Right renal pelvis (tissue), 4 donors: ENCODE measurements around the gene WDR54. TPM values are rescaled to one million over a fixed set of nuclear protein-coding genes. Genes with fewer than 3 reads are reported as not detected.
"Not testable (repeated sequence)": the region's sequence is repeated elsewhere in the genome, so short reads cannot be mapped to it uniquely, and the experiment has no call there.

Experiments used
- DNase-seq, 4 donors: peaks; one replicate each; pipeline ENCODE4 v3.0.0-alpha.2; 2013; ENCODE audit warnings: low read depth in 4 of 4, low spot score in 3 of 4, missing footprints in 1 of 4
- polyA plus RNA-seq, 4 donors: library from polyadenylated mRNA; unstranded; fragments of 120-200 nt; gene quantifications; one replicate each; pipeline ENCODE4 v1.2.1, GENCODE V29; 2013; ENCODE audit not compliant: insufficient read length in 4 of 4

The WDR54 gene
- polyA plus RNA-seq, 4 donors, result 36.7 to 44.2 (median 40.9) TPM

DNA sequence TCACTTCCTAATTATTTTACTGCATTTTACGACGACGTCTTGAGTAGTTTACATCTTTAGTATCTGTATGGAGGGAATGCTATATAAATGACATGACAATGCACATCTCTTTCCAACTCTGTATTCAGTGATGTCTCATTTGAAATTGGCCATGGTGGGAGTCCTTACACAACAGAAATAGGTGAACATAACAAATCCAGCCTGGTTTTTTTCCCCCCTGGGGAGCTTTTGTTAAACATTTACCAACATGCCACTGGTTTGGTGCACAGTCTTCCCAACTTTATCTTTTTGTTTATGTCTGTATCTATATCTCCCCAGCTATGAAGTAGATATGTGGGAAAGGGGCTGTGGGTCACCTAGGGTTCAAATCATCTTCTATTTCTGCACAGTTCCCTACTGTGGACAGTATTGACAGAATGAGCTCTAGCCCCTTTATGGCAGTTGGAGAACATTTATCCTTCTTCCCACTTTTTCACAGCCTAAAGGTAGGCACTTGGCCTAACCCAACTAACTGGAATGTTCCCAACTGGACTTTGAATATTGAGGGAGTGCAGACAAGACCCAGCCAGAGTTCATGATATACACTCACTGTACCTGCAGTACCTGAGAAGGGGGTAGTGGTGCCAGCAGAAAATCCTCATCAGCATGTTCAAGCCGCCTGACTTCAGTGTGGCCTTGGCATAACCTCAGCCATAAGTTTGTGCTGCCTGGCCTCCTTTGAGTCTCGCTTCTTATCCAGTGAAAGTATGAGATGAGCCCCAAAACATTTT is 25.9 kb downstream of the WDR54 start:
- no peak for DNase-seq

DNA sequence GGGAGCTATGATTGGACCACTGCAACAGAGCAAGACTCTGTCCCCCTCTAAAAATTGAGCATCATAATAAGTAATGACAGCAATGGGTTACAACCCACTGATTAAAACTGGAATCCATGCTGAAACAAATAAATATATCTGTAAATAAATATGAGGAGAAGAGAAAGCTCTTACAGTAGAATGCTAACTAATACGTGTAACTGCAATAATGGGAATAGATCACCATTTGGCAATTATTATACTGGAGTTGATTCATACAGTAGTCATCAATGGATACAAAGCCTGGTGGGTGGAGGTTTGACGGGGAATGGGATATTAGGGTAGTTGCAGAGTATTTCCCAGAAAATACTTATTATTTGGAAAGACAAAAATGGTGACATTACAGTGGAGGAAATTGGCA is 27.2 kb downstream of the WDR54 start:
- no peak for DNase-seq

DNA sequence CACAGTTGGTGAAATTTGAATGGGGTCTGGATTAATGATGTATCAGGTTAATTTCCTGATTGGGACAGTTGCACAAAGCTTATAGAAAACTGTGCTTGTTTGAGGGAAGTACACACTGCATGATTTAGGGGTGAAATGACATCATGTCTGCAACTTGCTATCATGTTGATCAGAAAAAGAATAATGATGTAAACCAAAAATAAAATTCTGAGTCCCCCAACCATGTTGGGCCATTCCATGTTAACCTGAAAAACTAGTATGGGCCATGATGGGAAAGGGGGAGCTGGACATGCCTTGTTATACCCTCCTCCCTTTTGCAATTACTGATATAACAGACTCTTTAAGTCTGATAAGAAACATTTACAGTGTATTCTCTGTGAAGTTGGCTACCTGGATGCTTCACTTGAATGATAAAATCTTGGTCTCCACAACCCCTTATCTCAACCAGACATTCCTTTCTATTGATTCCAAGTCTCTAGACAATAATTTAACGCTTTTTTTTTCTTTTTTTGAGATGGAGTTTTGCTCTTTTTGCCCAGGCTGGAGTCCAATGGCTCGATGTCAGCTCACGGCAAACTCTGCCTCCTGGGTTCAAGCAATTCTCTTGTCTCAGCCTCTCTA is 29.1 kb downstream of the WDR54 start:
- DNase-seq, result no peak

DNA sequence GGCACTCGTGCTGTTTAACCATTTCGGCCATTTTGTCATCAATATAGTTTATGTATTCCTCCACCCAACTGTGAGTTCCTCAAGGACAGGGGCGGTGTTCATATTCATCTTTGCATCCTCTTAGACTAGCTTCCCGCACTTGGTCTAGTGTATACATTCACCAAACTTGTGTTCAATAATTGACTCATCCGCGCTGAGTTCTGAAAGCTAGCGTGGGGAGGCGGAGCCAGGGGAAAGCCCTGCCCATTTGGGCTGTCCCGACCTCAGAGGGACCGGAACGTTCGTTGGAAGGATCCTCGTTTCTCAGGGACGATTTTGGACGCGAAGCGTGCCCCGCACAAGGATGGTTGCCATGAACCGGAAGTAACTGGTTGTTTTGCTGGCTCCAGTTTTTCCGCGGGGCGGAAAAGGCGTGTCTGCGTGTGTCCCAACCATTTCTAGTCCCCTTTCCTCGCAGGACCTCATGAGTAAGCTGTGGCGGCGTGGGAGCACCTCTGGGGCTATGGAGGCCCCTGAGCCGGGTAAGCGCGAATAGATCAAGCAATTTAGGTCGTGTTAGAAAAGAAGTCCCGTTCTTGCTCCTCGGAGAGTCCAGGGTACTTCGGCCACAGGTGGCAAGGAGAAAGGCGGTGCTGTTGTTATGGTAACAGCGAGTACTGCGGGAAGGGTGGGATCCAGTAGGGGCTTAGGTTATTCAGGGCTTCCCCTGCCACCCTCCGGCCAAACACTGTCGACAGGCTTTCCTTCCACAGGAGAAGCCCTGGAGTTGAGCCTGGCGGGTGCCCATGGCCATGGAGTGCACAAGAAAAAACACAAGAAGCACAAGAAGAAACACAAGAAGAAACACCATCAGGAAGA is 33.4 kb downstream of the WDR54 start, which contains the start of gene INO80B:
TSS of gene INO80B (plus strand) at position 434 of the 858 bp plus-strand sequence. CDS start at position 464, 30 bp downstream.
- peak; percentile 95 to 99 (median 98) for DNase-seq

DNA sequence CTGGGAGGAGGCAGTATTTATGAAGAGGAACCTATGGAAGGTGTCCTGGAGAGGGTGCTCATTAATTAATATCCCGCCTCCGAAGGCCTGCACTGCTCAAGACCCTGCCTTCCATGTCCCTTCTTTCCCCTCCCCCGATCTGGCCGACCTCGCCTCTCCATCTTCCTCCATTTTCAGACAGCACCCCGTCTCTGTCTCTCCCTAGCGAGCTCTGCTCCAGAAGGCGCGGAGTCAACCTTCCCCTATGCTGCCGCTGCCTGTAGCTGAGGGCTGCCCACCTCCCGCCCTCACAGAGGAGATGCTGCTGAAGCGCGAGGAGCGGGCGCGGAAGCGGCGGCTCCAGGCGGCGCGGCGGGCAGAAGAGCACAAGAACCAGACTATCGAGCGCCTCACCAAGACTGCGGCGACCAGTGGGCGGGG is 35.6 kb downstream of the WDR54 start:
- no peak for DNase-seq

DNA sequence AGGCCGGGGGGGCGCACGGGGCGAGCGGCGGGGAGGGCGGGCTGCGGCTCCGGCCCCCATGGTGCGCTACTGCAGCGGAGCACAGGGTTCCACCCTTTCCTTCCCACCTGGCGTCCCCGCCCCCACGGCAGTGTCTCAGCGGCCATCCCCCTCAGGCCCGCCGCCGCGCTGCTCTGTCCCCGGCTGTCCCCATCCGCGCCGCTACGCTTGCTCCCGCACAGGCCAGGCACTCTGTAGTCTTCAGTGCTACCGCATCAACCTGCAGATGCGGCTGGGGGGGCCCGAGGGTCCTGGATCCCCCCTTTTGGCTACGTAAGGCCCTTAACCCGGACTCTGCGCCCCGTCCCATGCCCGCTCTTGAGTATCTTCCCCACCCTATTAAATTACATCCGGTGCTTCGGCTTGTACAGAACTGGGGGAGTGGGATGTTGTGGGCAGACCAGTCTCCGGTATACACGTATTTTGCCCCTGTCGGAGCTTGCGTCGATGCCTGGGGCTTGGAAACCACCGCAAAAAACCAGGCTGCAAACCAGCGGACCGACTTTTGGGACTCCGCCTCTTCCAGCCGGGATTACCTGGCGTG is 36.1 kb downstream of the WDR54 start:
- peak in 1 of 4 donors; percentile 42 for DNase-seq

DNA sequence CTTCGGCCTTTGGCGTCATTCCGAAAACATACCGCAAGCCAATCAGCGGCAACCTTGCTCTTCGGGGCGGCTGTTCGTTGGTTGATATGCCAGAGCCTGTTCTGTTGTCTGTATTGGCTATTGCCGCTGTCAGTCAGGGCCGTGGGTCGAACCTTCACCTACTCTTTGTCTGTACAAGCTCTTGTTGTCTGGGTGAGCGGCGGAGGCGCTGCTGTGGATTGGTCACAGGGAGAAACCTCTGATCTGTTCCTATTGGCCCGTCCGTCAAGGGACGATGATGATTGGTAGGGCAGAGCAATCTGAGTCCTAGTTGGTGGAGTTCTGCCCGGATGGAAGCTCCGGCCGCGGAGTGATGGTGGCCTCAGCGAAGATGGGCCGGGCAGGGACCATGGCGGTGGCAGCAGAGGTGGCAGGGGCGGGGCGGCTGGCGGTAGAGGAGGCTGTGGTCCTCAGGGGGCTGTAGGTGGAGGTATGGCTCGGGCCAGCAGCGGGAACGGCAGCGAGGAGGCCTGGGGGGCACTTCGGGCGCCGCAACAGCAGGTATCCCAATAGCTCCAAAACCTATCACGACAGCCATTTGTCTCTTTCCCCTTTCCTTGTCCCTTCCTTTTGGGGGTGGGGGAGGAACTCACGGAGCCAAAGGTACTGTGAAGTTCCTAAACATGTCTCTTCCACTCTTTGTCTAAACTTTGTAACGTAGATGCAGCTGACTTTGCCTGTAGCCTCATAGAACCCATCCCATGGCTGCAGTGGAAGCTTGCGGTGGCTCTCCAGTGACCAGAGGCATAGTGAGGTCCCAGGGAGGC is 36.8 kb downstream of the WDR54 start, which contains the start of gene WBP1:
TSS of gene WBP1 (plus strand) at position 307 of the 806 bp plus-strand sequence. CDS start at position 472, 165 bp downstream.
- DNase-seq, result peak; percentile 98 to 100 (median 100)

DNA sequence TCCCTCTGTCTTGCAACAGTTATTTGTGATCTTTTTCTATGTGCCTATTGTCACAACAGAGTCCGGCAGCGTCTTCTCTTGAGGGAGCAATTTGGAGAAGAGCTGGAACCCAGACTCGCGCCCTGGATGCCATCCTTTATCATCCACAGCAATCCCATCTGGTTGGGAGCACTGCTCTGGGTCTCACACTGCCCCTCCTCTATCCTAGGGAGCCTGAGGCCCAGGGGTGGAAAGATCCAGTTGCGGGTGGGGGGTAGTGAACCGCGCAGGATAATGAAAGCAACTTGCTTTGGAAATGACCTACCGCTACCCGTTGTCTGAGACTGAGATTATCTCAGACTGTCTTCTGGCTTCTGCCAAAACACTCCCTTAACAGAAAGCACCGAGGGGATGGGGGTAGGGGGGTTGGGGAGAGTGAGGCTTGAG is 37.4 kb downstream of the WDR54 start:
- DNase-seq, result no peak

DNA sequence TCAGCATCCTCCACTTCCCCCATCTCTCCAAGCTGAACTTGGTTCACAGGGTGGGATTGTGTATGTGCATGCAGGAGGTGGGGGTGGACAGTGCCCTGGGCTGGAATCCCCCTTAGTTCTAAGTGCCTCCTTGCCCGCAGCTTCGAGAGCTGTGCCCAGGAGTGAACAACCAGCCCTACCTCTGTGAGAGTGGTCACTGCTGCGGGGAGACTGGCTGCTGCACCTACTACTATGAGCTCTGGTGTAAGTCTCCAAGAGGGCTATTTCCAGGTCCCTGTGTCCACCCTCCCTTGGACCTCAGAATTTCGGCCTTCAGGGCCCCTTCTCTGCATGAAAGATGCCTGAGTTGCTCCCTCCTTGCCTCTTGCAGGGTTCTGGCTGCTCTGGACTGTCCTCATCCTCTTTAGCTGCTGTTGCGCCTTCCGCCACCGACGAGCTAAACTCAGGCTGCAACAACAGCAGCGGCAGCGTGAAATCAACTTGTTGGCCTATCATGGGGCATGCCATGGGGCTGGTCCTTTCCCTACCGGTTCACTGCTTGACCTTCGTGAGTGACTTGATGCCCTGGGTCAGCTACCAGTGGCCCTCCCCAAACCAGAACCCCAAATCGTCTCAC is 38.1 kb downstream of the WDR54 start:
- not testable (repeated sequence) for DNase-seq

DNA sequence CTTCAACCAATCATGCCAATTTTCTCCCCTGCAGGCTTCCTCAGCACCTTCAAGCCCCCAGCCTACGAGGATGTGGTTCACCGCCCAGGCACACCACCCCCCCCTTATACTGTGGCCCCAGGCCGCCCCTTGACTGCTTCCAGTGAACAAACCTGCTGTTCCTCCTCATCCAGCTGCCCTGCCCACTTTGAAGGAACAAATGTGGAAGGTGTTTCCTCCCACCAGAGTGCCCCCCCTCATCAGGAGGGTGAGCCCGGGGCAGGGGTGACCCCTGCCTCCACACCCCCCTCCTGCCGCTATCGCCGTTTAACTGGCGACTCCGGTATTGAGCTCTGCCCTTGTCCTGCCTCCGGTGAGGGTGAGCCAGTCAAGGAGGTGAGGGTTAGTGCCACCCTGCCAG is 38.7 kb downstream of the WDR54 start:
- DNase-seq, result not testable (repeated sequence)

DNA sequence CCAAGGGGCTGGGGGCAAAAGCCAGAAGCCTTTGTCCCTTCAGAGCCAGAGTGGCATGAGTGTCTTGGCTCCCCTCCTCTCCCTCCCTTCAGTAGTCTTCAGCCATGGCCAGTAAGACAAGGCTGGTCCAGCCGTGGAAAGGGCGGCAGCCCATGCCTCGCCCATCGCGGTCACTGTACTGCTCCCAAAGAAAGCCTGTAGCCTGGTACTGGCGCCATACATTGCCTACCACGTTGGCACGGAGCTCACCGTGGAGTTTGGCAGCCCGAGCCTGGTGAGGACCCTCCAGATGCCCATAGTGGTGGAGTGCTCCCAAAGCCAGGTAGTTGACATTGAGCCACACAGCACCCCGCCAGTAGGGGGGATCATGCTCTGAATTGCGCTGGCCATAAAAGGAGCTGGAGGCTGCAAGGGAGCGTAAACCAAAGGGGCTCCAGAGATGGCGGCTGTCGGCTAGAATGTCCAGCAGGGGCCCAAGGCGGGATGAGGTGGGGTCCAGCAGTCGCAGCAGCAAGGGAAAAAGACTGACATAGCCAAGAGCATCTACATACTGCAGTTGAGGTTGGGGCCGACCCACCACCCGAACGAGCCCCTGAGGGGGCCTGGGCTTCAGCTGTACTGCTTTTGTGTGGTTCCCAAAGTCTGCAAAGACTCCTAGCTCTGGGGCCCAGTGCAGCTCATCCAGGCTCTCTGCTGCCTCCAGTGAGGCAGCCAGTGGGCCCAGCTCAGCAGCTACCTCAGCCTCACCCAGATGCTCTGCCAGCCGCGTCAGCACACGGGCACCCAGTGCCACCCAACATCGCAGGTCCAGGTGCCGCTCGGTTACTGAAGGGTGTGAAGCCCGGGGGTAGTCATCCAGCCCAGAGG is 39.9 kb downstream of the WDR54 start:
- no peak for DNase-seq

DNA sequence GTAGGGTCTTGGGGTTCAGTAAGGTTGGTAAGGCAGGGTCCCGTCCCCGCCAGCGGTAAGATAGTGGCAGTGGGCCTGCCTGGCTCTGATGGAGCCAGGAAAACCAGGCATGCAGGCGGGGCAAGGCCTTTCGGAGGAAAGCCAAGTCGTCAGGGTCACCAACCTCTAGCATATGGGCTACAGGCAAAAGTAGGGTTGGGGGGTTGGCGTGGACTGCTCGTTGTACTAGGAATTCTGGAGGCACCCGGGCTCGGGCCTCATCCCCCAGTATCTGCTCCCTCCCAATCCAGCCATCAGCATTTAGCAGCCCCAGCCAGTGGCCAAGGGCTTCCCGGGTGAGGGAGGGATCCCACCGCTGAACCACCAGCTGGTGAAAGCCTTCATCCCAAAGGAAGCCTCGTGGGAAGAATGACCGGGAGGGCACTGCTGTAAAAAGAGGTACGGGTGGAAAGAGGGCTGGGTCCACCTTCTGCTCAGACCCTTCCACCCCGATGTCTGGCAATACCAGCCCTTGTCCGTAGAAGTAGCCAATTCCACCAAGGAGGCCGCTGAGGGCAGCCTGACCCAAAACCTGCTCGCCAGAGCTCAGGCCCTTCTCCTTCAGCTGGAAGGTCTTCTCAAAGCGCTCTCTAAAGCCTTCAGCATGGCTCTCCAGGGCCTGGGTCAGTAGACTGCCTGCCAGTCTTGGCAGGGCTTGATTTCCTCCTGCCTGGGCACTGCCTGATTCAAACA is 40.7 kb downstream of the WDR54 start:
- no peak for DNase-seq

DNA sequence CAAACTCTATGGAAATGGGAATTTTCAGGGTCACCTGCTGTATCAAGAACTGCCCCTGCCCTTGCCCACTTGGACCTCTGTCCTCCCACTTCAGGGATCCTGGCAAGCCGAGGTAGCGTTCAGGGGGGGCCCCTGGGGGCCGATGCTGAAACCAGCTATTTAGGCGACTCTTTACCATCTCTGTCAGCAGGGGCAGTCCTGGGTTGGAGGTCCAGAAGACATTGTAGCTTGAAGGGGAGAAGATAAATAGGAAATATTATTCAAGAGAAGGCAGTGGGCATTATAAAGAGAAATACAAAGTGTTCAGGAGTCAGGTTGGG is 41.2 kb downstream of the WDR54 start:
- no peak for DNase-seq

DNA sequence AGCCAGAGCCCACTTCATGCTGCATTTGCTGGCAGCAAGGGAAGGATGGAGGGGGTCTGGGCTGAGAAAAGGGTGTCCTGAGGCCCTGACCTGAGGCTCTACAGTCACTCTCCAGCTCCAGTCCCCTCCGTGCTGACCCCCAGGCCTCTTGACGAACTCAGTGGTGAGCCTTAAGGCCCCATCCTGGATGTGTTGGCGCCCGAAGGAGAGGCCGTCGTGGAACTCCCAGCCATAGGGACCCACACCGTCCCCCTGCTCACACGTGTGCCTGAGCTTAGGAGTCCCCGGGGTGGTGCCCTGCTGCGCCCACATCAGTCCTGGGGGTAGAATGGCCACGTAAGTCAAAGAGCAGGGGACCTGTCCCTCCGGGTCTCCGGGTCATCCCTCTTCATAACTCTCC is 42.9 kb downstream of the WDR54 start:
- no peak for DNase-seq

DNA sequence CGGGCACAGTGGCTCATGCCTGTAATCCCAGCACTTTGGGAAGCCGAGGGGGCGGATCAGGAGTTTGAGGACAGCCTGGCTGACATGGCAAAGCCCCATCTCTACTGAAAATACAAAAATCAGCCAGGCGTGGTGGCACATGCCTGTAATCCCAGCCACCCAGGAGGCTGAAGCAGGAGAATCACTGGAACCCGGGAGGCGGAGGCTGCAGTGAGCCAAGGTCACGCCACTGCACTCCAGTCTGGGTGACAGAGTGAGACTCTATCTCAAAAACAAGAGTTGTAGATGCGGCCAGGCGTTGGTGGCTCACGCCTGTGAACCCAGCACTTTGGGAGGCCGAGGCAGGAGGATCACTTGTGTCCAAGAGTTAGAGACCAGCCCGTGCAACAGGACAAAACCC is 49.2 kb downstream of the WDR54 start:
- not testable (repeated sequence) for DNase-seq

DNA sequence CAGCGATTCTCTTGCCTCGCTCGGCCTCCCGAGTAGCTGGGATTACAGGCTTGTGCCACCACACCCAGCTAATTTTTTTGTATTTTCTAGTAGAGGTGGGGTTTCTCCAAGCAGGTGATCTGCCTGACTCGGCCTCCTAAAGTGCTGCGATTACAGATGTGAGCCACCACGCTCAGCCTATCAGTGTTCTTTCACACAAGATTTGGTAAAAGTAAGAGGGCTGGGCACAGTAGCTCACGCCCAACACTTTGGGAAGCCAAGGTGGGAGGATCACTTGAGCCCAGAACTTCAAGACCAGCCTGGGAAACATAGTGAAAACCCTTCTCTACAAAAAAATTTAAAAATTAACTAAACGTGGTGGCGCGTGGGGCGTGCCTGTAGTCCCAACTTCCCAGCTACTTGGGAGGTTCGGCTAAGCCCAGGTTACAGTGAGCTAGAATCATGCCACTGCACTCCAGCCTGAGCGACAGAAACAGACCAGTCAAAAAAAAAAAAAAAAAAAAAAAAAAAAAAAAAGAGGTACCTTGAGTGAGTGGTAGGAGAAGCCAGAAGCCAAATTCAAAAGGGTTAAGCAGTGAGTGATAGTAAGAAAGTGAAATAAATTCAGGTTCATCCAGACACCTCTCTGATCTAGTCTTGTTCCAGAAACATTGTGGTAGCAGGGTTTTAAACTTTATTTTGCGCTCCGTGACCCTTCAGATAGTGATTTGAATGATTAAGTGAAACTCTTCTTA is 50.0 kb downstream of the WDR54 start:
- DNase-seq, result no peak
